HG03135 (cell line): ENCODE data around the gene RNFT2.

Experiments used
- ATAC-seq: cut with Tn5 transposase; IDR thresholded peaks from one replicate; pipeline ENCODE4 v1.9.1; 2021; ENCODE audit warnings: mild to moderate bottlenecking, moderate library complexity; ENCODE audit not compliant: unreplicated experiment

RNFT2 gene

DNA sequence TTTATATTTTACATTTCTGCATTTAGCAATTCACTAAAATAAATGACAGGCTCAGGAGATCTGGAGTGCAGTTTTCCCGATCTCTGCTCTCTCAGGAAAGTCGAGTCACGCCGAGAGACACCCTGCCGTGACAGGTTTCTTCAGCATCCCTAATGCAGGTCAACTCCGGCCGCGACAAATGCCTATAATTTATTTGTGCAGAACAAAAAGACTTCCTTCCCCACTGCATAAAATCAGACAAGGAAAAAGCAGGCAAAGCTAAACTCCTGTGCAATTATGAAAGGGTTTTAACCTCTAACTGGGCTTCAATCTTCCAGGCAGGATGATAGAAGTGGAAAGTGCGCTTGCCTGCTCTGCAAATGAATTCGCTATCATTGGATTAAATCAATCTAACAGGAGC is 28.3 kb upstream of the RNFT2 start:
- no peak for ATAC-seq

- ATAC-seq = no peak
These were observed 27.6 kb upstream of the RNFT2 start for GRCh38 chr12:116710370-116711150.

DNA sequence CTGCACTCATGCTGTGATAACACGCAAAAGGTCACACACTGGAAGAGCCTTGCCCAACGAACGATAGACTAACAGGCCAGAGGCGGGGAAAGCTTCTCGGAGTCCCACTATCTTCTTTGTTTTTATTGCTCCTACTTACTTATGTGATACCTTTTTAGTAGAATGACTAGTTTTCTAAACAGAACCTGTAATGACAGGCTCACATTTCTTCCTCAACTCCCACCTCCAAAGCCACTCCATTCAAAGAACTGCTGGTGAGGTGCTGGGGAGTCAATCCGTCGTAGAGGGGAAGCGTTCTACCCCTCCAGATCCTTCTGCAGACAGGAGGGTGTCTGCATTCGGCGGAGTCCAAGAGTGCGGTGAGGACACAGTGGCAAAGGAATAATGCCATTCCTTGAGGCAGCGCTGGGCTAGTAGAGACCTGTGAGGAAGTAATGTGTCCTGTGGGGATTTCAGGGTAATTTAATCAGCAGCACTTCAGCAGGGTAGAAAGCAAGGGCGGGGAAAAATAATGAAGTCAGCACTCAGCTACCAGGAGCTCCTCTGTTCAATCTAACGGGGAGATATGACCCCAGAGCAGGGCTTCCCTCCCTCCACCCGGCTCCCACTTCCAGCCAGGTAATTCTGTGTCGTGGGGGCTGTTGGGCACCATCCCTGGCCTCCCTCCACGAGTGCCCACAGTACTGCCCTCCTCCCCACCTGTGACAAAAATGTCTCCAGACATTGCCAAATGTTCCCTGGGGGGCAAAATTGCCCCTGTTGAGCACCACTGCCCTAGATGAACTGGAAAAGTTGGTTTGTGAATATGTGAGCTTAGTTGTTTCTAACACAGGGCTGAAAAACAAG is 25.4 kb upstream of the RNFT2 start:
- ATAC-seq = no peak

- no peak for ATAC-seq
These were observed 24.6 kb upstream of the RNFT2 start for GRCh38 chr12:116713527-116713926.

DNA sequence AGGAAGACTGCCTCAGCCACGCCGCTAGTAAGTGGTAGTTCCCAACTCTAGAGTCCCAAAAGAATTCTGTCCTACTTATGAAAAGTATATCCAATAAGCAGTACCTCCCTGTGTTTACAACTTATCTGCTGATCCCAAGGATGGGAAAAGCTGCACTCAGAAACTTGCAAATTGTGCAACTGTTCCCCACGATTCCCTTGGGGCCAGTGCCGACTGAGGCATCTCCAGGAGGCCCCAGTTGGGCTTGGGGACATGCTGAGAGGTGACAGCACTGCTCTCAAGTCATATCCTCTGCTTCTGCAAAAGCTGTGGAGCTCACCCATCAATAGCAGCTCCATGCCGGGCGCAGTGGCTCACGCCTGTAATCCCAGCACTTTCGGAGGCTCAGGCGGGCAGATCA is 23.9 kb upstream of the RNFT2 start:
- ATAC-seq = no peak

GRCh38 chr12:116717466-116718437 is 20.4 kb upstream of the RNFT2 start:
- ATAC-seq = no peak

DNA sequence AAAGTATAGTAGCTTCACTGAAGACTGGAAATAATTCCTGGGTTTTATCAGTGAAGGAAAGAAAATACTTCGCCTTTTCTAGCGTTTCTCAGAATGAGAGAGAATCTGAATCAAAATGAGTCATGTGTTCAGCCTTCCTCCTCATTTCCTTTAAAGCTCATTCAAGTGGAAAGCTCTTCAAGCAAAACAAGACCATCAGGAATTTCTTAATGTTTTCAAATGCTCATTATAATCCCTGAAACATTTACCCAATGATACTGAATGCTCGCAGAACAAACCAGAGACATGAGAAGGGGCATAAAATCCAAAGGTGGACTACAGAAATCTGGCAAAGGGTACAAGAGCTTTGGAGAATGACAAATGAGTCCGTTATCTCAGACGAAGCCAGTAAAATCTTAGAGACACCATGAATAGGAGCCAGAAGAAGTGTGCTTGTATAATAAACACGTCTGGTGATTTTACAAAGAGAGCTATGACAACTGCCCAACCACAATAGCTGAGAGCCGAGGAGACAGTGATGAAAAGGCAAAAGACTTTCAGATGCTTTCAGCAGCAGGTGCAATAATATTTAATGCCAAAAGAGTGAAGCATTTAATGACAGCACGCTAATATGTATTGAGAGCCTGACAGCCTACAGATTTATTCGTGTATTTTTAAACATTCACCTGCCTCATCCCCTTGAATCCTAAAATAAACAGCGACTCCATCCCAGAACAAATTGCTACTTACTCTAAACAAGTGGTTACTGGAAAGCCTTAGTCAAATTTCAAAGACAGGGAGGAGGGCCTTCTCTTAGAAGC is 19.3 kb upstream of the RNFT2 start:
- ATAC-seq = no peak

GRCh38 chr12:116719731-116720528 is 18.2 kb upstream of the RNFT2 start:
- ATAC-seq = no peak

- no peak for ATAC-seq
These were observed 15.9 kb upstream of the RNFT2 start for GRCh38 chr12:116722245-116722644.

- ATAC-seq = no peak
These were observed 11.4 kb upstream of the RNFT2 start for GRCh38 chr12:116726694-116727093.

DNA sequence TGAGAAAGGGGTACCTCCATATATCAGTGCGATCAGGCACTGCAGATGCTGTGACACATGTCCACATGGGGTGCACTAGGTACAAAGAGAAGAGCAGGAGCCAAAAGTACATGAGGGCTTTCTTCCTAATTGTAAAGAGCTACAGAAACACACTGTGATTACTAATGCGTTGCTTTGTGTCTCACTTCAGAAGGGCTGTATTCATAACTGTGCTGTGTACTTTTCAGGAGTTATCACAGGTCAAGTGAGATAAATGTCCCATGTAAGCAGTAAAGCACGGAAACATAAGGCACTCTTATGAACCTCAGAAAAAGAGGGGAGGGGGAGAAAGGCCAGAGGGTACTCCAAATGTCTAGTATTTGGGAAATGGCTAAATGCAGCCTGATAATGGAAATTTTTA is 10.9 kb upstream of the RNFT2 start:
- no peak for ATAC-seq

- no peak for ATAC-seq
These were observed 10.2 kb upstream of the RNFT2 start for GRCh38 chr12:116727891-116728290.

DNA sequence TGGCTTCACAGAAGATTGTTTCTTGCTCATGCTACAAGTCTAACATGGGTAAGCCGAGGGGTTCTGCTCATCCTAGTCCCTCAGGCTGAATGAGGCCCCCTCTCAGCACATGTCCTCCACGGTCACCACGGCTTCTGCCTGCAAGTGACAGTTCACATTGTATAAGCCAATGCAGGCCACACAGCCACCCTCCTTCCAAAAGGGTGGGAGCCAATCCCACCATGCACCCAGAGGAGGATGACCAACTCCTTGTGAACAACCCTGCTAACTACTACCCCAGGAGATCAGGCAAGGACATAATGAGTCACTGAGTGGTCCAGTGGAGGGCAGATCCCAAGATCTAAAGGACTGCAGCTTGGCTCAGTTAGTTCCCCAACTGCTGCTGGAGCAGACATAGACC is 6.3 kb upstream of the RNFT2 start:
- no peak for ATAC-seq

GRCh38 chr12:116734156-116734768 is 3.9 kb upstream of the RNFT2 start:
- ATAC-seq = no peak

GRCh38 chr12:116735084-116735483 is 3.0 kb upstream of the RNFT2 start:
- no peak for ATAC-seq

GRCh38 chr12:116735951-116736599 is 2.0 kb upstream of the RNFT2 start:
- ATAC-seq = no peak

- ATAC-seq = no peak
These were observed 947 bp upstream of the RNFT2 start for GRCh38 chr12:116736962-116737773.
